ENCODE data around the gene C6orf132. TPM values are rescaled to one million over a fixed set of nuclear protein-coding genes. Genes with fewer than 3 reads are reported as not detected.

C6orf132 gene
- total and polyA plus RNA-seq, 9 of the 15 experiments (the other 6 are each of a cell fraction or from before 2014, with no cell fraction given), result 0.06 to 0.35 (median 0.14) TPM

- TF ChIP-seq NR4A1 (CRISPR knock-in tag; IDR thresholded peaks at IDR 0.05), result no peak
- TF ChIP-seq NR4A1 (tag; IDR thresholded peaks at IDR 0.05), result peak; percentile 47; the same call in 1 of the 2 replicates
- TF ChIP-seq DNMT1 (IDR thresholded peaks at IDR 0.05), result 0 out of 2 replicates have a peak, but pooled peaks have one; percentile 57
- TF ChIP-seq SIRT6 (IDR thresholded peaks at IDR 0.05; ENCODE audit: low read depth, low read length), result no peak
- TF ChIP-seq ZKSCAN8 (CRISPR knock-in tag; IDR thresholded peaks at IDR 0.05), result no peak
- TF ChIP-seq, protein P1, sequence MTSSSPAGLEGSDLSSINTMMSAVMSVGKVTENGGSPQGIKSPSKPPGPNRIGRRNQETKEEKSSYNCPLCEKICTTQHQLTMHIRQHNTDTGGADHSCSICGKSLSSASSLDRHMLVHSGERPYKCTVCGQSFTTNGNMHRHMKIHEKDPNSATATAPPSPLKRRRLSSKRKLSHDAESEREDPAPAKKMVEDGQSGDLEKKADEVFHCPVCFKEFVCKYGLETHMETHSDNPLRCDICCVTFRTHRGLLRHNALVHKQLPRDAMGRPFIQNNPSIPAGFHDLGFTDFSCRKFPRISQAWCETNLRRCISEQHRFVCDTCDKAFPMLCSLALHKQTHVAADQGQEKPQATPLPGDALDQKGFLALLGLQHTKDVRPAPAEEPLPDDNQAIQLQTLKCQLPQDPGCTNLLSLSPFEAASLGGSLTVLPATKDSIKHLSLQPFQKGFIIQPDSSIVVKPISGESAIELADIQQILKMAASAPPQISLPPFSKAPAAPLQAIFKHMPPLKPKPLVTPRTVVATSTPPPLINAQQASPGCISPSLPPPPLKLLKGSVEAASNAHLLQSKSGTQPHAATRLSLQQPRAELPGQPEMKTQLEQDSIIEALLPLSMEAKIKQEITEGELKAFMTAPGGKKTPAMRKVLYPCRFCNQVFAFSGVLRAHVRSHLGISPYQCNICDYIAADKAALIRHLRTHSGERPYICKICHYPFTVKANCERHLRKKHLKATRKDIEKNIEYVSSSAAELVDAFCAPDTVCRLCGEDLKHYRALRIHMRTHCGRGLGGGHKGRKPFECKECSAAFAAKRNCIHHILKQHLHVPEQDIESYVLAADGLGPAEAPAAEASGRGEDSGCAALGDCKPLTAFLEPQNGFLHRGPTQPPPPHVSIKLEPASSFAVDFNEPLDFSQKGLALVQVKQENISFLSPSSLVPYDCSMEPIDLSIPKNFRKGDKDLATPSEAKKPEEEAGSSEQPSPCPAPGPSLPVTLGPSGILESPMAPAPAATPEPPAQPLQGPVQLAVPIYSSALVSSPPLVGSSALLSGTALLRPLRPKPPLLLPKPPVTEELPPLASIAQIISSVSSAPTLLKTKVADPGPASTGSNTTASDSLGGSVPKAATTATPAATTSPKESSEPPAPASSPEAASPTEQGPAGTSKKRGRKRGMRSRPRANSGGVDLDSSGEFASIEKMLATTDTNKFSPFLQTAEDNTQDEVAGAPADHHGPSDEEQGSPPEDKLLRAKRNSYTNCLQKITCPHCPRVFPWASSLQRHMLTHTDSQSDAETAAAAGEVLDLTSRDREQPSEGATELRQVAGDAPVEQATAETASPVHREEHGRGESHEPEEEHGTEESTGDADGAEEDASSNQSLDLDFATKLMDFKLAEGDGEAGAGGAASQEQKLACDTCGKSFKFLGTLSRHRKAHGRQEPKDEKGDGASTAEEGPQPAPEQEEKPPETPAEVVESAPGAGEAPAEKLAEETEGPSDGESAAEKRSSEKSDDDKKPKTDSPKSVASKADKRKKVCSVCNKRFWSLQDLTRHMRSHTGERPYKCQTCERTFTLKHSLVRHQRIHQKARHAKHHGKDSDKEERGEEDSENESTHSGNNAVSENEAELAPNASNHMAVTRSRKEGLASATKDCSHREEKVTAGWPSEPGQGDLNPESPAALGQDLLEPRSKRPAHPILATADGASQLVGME (CRISPR knock-in tag; IDR thresholded peaks at IDR 0.05), result 0 out of 2 replicates have a peak, but pooled peaks have one; percentile 26
- peak; percentile 29; the same call in 1 of the 2 replicates for TF ChIP-seq MAFF (IDR thresholded peaks at IDR 0.05; ENCODE audit: low read length)
- 0 out of 2 replicates have a peak, but pooled peaks have one; percentile 31 for TF ChIP-seq MEF2D (tag; conservative IDR thresholded peaks at IDR 0.05; ENCODE audit: low read depth)
- TF ChIP-seq PHF20 (IDR thresholded peaks at IDR 0.05; ENCODE audit: partially characterized antibody), result peak; percentile 34
- TF ChIP-seq, protein P2, sequence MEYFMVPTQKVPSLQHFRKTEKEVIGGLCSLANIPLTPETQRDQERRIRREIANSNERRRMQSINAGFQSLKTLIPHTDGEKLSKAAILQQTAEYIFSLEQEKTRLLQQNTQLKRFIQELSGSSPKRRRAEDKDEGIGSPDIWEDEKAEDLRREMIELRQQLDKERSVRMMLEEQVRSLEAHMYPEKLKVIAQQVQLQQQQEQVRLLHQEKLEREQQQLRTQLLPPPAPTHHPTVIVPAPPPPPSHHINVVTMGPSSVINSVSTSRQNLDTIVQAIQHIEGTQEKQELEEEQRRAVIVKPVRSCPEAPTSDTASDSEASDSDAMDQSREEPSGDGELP (CRISPR knock-in tag; IDR thresholded peaks at IDR 0.05; ENCODE audit: borderline replicate concordance), result peak; percentile 57; the same call in 1 of the 2 replicates
- TF ChIP-seq SMARCE1 (IDR thresholded peaks at IDR 0.05), result peak; percentile 74
- TF ChIP-seq CHD4 (IDR thresholded peaks at IDR 0.05; ENCODE audit: insufficient read depth, insufficient replicate concordance, low read depth, low read length, poor library complexity, severe bottlenecking), result no peak
- TF ChIP-seq FOSL1 (tag; conservative IDR thresholded peaks at IDR 0.05), result peak; percentile 88
- 0 out of 2 replicates have a peak, but pooled peaks have one; percentile 46 for TF ChIP-seq SREBF1 (IDR thresholded peaks at IDR 0.05; ENCODE audit: borderline replicate concordance, low read depth, low read length)
- peak; percentile 42; the same call in 1 of the 2 replicates for TF ChIP-seq SOX6 (IDR thresholded peaks at IDR 0.05)
- TF ChIP-seq CXXC5 (CRISPR knock-in tag; IDR thresholded peaks at IDR 0.05), result peak; percentile 35; the same call in 1 of the 2 replicates
- peak; percentile 65; the same call in 1 of the 2 replicates for TF ChIP-seq MECOM (CRISPR knock-in tag; IDR thresholded peaks at IDR 0.05)
- no peak for TF ChIP-seq GTF2E2 (tag; IDR thresholded peaks at IDR 0.05)
- TF ChIP-seq FOXK2 (conservative IDR thresholded peaks at IDR 0.05 in 1 of 2, IDR thresholded peaks at IDR 0.05 in 1 of 2; ENCODE audit: low read depth in 2 of 2), result peak; percentile 55 to 79
These were observed 42.2 kb downstream of the C6orf132 start (continued) for GRCh38 chr6:42100029-42100901.

All from K562 (cell line).